Stimulated activated CD8-positive, alpha-beta memory T cell treated with anti-CD3 and anti-CD28 coated beads, Interleukin-7, amount 100 ng/mL, for 4 hours (primary cell): ENCODE results near the gene VSTM5.
"Not testable (repeated sequence)": the region's sequence is repeated elsewhere in the genome, so short reads cannot be mapped to it uniquely, and the experiment has no call there.

ENCODE experiments used
- DNase-seq, 2 donors: peaks; one replicate each; pipeline ENCODE4 v3.0.0-alpha.2; 2020; ENCODE audit warnings: low read depth in 2 of 2

The VSTM5 gene, protein sequence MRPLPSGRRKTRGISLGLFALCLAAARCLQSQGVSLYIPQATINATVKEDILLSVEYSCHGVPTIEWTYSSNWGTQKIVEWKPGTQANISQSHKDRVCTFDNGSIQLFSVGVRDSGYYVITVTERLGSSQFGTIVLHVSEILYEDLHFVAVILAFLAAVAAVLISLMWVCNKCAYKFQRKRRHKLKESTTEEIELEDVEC

DNA sequence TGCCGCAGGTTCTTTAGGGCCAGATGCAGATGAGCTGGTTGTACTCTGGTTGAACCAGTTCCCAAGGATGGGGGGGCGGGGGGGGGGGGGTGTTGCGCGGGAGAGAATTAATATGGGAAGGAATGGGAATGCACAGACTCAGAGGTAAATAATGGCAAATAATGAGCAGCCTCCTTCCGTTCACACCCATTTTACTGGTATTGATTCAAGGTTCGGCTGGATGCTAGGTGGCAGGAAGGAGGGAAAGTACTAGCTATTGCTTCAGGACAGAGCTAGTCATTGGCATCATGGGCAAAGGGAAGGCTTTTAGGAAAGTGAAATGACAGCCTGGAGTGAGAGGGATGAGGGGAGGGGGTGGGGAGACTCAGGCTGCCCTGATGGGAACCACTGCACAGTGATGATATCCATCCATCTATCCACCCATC is at the start of gene VSTM5:
TSS of gene VSTM5 (minus strand) at position 25 of the 425 bp plus-strand sequence. CDS start 116 bp downstream, outside the sequence.
- DNase-seq, result no peak

DNA sequence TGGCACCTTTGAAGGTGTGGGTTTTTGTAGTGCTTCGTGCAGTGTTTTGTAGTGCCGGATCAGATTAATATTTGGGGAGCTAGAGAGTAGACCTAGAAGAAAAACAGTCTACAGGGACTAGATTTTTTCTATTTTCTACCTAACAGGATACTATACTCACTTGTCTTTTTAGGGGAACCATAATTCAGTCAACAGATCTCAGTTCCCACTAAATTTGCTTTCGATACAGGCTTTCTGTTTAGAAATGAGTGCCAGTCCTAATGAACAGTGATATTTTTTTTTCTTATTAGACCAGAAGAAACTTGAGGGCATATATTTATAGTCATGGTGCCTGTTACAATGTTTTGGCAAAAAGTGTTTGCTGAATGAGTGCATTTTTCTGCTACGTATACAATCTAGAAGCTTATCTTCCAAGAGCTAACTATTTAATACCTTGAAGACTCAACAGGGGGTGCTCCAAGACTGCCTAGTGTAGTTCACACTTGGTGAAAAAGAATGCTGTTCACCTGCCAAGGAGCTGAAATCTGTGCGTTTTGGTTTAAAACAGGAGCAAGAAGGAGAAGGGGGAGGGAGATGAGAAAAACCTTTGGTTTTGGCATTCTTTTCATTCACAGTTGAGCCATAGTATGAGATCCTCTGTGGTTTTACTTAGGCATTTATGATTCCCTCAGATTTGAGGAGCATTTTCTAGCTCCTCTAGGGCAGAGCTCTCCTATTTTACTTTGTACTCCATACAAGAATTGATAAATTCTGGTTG is 44.9 kb upstream of the VSTM5 start:
- DNase-seq, result no peak

DNA sequence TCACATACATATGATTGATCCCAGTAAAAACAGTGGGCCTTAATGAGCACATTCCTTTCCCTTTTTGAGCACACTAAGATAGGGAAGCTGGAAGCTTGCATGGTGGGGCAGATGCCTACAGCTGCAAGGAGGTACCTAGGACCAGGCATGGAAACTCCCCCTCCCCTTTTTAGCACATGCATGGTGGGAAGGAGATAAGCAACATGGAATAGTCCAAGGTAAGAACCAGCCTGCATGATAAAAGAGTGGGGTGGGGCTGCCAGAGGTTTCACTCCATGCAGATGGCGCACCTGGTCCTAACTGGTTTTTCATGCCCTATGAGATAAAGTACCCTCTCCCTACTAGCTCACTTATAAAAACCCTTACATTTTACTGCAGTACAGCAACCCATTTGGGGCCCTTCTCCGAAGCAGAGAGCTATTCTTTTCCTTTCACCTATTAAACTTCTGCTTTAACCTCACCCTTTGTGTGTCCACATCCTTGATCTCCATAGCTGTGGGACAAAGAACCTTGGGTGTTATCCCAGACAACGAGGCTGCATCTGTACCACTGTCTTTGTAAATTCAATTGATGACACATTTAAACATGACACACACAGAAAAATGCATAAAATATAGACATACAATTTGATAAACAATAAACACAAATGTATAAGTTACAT is 40.1 kb upstream of the VSTM5 start:
- DNase-seq, result no peak

DNA sequence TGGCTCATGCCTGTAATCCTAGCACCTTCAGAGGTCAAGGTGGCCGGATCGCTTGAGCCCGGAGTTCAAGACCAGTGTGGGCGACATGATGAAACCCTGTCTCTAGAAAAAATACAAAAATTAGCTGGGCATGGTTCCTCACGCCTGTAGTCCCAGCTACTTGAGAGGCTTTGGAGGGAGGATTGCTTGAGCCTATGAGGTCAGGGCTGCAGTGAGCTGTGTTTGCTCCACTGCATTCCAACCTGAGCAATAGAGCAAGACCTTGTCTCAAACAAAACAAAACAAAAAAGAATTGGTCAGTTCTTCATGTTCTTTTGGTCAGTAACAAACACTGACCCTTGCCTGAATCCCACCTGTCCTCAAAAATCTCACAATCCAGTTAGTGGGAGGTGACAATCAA is 36.7 kb upstream of the VSTM5 start:
- DNase-seq, result no peak

DNA sequence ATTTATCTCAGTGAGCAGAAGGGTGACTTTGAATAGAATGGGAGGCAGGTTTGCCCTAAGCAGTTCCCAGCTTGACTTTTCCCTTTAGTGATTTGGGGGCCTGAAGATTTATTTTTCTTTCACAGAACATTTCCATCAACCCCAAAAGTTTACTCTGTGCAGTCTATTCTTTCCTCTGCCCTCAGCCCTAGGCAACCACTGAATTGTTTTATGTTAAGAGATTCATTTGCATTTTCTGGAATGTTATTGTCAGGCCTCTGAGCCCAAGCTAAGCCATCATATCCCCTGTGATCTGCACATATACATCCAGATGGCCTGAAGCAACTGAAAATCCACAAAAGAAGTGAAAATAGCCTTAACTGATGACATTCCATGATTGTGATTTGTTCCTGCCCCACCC is 28.7 kb upstream of the VSTM5 start:
- not testable (repeated sequence) for DNase-seq

GRCh38 chr11:93875637-93876036 is 25.2 kb upstream of the VSTM5 start:
- DNase-seq, result no peak

DNA sequence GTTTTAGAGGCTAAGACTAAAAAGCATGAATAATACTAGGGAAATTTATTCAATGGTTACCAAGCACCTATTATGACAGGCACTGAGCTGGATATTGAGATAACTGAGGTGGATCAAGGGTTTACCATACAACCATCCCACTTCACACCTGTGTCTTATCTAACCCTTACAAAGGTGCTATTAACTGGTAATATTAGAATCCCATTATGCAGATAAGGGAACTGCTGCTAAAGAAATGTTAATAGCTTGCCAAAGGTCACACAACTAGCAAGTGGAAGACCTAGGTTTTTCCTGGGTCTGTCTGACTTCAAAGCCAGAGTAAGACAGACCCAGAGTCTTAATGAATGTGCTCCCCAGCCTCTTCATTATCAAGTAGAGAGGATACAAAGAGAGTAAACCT is 21.1 kb upstream of the VSTM5 start:
- DNase-seq, result no peak

DNA sequence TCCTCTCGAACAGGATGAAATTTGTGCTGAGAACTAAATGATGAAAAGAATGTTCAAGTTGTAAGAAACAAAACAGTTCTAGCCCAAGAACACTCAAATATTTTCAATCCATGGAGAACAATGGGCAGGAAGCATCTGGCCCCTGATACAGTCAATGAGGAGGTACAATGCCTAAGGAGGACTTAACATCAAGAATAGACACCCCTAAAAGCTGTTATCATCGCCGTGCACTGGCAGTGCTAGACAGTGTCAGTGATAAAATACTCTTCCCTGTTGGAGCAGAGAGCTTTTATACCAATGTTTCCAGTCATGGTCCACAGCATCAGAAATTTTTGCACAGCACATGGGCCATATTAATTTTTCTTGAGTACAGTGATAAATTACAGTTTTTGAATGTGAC is 20.2 kb upstream of the VSTM5 start:
- no peak for DNase-seq

GRCh38 chr11:93869830-93870229 is 19.4 kb upstream of the VSTM5 start:
- DNase-seq, result no peak

DNA sequence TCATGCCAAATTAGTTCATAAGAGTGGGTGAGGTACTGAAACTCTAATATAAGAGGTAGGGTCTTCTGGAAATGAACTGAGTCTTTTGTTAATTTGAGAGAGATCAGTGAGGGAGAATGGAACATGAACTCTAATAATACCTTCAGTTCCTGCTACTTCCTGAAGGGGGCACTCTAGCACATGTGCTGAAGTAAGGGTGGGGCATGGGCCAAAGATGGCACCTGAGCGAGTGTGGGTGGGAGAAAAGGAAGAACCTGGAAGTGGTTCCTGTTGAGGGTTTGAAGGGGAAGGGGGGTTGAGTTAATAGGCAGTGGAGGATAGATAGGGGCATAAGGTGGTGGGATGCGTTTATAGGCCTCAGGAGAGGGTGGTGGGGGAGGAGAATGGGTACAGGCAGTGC is 18.0 kb upstream of the VSTM5 start:
- not testable (repeated sequence) for DNase-seq

- no peak for DNase-seq
These were observed 11.4 kb upstream of the VSTM5 start for GRCh38 chr11:93861808-93862207.

GRCh38 chr11:93858121-93858775 is 7.8 kb upstream of the VSTM5 start:
- no peak for DNase-seq

DNA sequence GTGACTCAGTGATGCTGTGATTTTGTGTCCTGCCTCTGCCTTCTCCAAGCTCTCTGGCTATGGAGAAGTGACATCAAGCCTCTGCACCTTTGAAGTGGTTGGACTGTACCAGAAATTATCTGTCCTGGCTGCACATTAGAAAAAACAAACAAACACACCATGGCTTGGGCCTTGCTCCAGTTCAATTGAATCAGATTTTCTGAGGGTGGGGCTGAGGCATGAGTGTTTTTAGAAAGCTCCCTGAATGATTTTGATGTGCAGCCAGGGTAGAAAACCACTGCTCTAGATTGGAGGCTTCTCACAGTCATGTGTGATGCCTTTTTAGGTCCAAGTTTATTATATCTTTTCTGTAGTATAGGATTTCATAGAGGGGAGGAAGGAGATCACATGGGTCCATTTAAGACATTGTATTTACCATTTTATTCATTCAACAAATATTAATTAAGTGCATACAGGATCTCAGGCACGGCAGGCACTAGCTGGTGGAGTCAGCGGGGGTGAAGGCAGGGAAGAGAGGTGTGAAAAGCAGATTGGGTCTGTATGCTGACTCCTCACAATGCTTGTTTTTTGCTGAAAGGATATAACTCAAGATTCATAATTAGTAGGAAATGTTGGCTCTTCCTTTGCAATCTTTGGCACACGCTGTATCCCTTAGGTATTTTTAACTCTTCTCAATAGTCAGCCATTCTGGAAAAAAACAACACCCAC is 7.1 kb upstream of the VSTM5 start:
- no peak for DNase-seq

DNA sequence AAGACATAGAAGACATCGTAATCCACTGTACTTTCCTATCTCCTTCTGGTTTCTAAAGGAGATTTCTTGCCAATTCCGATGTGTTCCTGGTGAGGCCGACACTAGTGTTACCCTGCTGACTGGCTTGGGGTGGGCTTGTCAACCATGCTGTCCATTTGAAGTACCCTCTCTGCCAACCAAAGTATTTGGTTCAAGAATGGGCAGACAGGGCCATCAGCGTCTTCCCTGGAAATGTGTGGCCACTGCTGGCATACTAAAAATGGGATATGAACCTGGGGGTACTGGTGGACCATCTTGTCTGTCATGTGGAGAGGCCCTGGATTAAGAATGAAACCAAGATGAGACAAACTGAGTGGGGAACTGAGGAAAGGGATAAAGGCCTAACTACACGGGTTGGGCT is 1.8 kb upstream of the VSTM5 start:
- DNase-seq, result no peak

GRCh38 chr11:93849751-93850593 is 446 bp downstream of the VSTM5 start:
- DNase-seq, result no peak

- no peak for DNase-seq
These were observed 1.2 kb downstream of the VSTM5 start for GRCh38 chr11:93849201-93849600.

GRCh38 chr11:93846411-93846810 is 4.0 kb downstream of the VSTM5 start:
- no peak for DNase-seq

DNA sequence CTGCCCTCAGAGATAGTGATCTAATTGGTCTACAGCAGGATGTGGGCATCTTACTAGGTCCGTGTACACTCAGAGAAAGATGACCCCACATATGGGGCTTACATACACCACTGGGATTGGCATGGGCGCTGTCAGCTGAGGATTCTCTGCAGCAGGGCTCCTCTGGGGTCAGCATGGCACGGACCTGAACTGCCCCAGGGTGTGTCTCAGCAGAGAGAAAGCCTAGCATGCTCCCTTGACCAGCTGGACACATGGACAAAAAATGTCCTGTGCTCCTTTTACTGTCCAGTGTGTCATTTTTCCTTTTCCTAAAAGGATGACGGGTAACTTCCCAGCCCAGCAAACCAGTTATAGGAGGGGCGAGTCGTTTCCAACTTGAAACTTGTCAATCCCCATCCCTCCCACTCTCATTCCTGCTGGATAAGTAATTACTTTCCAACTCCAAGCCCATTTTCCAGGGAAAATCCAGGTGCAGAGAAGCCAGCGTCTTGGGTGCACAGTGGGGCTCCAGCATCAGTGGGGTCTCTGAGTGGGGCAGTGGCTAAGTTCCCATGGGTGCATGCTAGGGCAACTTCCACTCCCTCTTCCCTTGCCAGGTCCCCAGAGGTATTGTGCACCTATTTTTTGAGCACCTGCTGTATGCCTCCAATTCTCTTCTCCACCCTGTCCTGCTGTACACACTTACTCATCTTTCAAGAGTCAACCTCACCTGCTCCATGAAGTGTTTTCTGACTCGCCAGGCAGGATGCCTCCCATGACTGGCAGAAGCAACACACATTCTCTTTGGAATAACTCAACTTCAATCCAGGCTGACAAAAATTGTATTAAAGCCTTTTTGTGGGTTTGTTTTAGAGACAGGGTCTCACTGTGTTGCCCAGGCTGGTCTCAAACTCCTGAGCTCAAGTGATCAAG is 5.0 kb downstream of the VSTM5 start:
- DNase-seq, result no peak

- no peak for DNase-seq
These were observed 5.8 kb downstream of the VSTM5 start for GRCh38 chr11:93844568-93844967.

DNA sequence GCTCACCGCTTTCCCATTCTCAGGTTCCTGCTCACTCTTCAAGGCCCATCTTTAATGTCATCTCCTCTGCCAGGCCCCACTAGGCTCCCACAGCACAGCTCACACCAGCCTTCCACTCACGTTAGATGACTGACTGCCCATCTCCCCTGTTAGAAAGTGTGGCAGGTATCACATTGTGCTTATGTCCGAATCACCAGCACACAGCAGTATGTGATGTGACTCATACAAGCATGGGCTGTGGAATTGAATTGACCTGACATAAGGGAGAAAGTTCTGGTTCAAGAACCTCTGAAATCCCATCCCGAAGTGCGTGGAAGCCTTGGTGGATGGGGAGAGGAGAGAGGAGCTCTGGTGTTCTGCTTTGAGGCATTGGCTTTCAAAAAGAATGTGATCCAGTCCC is 6.5 kb downstream of the VSTM5 start:
- DNase-seq, result no peak
